Uterus (tissue), 2 donors: ENCODE data around the gene RNASET2.

Experiments
- POLR2A ChIP-seq, 2 donors: fragments of 450-650 bp; IDR thresholded peaks; one replicate each; pipeline ENCODE4 v1.6.1; 2016; ENCODE audit warnings: antibody characterized with exemption in 2 of 2, mild to moderate bottlenecking in 1 of 2, moderate library complexity in 1 of 2
- TF ChIP-seq, protein P1 (sequence below), 4 experiments: fragments of 200-600 bp in 2 of 4; fragments of 450-650 bp in 2 of 4; sonication (generic) in 2 of 4; IDR thresholded peaks; one replicate each; pipeline ENCODE4 v1.5.1; 2016 to 2019; ENCODE audit warnings: antibody characterized with exemption in 4 of 4, mild to moderate bottlenecking in 2 of 4, moderate library complexity in 1 of 4

- no peak for TF ChIP-seq POLR2A (IDR thresholded peaks at IDR 0.05)
- TF ChIP-seq, protein P1, sequence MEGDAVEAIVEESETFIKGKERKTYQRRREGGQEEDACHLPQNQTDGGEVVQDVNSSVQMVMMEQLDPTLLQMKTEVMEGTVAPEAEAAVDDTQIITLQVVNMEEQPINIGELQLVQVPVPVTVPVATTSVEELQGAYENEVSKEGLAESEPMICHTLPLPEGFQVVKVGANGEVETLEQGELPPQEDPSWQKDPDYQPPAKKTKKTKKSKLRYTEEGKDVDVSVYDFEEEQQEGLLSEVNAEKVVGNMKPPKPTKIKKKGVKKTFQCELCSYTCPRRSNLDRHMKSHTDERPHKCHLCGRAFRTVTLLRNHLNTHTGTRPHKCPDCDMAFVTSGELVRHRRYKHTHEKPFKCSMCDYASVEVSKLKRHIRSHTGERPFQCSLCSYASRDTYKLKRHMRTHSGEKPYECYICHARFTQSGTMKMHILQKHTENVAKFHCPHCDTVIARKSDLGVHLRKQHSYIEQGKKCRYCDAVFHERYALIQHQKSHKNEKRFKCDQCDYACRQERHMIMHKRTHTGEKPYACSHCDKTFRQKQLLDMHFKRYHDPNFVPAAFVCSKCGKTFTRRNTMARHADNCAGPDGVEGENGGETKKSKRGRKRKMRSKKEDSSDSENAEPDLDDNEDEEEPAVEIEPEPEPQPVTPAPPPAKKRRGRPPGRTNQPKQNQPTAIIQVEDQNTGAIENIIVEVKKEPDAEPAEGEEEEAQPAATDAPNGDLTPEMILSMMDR (IDR thresholded peaks at IDR 0.05) = no peak
These were observed 24.2 kb downstream of the RNASET2 start for GRCh38 chr6:166932116-166932515.
